GM19043 (cell line): ENCODE measurements around the gene DPP6.

Experiments used
- ATAC-seq: cut with Tn5 transposase; IDR thresholded peaks from one replicate; pipeline ENCODE4 v1.9.1; 2021; ENCODE audit warnings: low read depth; ENCODE audit not compliant: unreplicated experiment

DPP6 gene

DNA sequence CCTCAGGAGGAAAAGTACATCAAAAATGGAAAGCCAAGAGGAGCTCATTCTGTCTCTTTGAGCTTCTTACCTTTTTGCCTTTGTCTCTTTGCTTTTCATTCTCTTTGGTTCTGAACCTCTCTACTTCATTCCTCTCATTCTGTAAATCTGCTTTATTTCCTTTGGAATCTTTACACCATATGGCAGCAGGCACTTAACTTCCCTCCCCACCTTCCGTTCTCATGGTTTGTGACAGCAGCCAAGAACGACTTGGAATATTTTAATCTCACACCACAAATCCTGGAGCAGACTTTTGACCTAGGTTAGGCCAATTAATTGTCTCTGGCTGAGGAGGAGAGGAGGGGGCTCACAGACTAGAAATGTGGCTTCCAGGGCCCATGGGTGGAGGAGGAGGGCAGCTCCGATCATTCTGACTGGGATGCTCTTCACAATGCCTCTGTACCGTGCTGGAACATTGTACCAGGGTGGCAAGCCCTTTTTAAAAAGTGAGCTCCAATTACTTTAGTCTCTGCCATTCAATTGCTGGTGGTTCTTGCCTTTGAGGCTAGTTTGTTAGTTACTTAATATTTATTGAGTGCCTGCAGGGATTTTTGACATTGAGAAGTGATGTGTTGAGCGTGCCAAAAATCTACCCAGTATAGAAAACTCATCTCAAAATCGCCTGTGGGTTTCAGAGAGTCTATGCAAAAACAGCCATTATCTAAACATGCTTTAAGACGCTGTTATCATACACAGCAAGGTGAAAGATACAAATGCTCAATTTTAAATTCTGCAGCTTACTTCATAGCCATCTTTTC, 386.6 kb downstream of the DPP6 start:
- no peak for ATAC-seq

DNA sequence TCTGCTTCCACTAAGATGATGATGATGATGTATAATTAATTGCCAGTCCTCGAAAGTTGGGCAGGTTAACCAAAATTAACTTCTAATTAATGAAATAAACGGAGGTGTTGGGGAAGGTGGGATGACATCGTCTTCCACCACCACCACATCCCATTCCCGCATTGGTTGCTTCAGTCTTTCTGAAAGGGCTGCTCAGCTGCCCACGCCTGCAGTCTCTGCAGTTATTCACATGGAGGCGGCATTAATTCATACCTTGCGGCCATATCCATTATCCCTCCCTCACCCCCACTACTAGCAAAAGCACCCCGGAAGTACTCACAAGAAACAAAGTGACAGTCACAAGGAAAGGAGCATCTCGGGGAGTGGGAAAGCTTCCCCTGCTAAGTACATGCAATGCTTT, 387.9 kb downstream of the DPP6 start:
- no peak for ATAC-seq

DNA sequence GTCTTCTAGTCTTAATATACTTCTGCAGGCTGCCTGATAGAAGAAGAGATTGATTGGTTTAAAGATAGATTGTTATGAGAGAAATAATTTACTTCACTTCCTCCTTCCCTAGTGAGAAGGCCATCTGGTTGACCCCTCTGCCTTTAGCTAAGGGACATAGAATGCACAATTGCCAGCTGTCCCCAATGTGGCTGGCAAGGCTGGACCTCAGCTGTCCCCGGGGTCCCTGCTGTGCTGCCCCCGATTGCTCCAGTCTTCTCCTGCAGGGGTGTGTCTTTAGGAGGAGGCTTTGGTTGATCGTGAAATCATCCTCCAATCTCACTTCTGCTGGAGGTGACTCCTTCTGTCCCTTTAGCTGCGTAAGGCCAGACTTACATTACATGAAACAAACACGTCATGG, 388.5 kb downstream of the DPP6 start:
- ATAC-seq: no peak

DNA sequence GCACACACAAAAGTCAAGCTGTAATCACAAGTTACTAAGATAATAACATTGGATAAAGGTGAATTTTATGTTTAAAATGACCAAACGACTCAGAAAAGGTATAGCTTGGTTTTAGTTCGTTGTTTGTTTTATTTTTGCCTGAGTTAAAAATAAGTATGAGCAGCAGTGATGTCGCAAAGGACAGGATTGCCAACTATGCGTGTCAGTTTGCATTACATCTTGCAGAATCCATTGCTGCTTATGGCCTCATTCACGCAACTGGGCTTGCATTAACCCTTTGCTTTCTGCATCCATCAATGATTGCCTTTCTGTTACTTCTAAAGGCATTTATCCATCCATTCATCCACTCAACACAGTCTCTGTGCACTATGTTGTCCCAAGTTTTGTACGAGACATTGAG, 389.6 kb downstream of the DPP6 start:
- ATAC-seq: no peak

DNA sequence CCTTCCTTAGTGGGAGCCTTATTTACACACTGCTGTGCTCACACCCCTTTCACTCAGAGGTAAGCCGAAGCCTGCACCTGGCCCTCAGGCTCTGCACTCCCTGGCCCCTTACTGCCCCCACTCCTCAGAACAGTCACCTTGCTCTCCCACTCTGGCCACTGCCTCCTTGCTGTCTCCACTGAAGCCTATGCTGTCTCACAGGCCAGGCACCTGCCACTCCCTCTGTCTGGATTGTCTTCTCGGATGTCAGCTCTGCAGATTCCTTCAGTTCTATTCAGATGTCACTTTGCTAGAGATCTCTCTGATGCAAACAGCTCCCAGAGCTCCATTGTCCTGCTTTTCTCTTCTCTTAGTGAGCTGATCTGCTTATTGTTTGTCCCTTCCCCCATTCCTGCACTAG, 390.7 kb downstream of the DPP6 start:
- no peak for ATAC-seq

DNA sequence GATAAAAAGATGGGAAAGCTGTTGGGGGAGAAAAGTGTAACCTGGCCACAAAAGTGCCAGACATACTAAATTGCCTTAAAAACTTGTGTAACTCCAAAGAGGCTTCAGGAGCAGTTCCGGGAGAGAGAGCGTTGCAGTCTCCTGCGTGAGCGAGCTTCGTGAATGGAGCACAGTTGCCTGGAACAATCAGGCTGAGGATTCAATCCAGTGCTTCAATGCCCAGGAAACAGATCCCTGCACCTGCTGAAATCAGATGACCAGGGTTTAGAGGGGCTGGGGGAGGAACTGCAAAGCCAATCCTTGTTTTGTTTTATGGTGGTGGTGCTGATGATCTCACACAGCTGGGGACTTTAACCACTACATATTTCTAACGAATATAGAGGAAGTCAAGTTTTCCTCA, 398.3 kb downstream of the DPP6 start:
- ATAC-seq: no peak

DNA sequence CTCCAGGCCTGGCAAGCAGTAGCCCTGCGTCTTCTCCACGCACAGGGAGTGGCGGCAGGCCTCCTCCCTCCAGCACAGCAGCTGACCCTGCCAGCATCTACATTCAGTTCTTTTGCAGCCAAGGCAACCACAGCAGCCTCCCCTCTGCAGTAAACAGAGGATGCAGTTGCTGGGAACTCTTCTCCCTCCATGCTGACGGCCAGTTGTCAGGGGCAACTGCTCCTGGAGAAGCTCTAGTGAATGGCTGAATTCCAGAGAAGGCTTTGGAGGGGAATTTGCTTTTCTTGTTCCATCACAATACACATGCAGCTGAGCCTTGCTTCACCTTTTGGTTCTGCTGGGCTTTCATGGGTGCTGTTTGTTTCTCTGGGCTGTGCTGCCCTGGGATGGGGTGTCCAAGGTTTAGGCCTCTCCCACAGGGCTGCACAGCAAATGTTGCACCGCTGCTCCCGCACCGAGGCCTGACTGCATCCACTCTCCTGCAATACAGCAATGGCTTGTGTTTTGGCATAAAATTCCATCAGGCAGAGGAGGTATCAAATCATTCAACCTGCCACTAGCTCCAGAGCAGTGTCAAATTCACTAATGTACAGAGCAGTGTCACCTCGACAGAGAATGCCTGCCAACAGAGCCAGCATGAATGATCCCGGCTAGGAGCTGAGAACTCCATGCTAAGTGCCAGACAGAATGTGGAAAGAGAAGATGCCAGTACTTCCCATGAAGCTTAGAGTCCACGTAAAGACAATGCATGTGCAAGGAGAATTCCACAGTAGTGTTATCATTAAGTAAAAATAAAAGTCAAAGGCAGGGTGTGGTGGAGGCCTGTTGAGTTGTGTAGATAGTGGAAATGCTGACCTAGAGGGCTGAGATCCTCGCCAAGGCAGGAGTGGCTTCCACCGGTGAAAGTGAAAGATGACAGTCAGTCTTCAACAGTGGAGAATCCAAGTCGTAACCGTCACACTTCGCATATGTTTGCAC, 399.6 kb downstream of the DPP6 start:
- no peak for ATAC-seq

DNA sequence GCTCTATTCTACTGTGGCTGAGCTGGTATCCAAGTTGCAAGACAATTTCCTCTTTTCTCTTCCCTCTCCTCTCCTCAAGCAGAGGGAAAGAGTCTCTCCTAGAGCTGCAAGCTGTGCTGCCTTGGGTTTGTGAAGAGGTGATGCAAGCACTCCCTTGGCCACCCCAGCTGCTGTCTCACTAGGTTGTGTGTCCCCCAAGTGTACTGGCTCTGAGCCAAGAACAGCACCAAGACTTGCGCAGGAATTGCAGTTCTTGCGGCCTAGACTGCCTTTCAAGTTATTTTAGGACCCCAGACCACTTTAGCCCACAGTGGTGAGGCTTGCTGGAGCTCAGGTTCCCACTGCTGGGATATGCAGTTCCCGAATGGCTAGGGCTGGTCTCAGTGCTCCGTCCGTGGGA, 411.6 kb downstream of the DPP6 start:
- ATAC-seq: no peak

DNA sequence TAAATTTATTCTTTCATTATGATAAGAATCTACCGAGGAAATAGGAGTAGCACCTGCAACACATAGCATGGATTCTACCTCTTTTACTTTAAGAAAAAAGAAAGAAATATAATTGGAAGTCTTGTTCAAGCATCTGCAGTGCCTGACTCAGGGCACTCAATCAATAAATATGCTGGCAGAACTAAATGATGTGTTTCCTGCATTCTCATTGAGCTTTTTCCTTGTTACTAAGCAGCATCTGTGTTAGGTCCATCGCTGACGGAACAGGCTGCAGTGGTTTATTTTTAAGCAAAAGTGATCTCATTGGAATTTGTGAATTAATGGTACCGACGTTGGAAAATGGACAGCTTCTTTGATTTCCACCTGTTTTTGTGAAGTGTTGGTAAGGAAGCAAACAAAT, 417.5 kb downstream of the DPP6 start:
- ATAC-seq: no peak

DNA sequence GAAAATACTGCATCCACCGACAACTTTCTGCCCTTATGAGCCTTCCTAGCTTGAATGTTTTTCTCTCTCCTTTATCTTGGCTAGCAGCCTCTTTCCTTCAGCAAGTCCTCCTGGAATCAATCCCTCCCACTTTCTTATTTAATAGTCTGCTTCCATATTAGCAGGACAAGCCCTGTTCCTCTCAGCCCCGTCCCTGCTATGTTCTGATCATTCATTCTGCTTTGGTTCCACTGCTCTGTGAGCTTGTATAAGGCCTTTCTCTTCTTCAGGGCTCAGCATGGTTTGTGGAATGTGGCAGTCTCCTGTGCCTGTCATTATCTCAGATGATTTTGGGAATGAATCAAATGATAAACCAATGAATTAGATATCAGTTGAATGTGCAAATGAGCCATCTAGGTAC, 420.1 kb downstream of the DPP6 start:
- ATAC-seq: no peak

DNA sequence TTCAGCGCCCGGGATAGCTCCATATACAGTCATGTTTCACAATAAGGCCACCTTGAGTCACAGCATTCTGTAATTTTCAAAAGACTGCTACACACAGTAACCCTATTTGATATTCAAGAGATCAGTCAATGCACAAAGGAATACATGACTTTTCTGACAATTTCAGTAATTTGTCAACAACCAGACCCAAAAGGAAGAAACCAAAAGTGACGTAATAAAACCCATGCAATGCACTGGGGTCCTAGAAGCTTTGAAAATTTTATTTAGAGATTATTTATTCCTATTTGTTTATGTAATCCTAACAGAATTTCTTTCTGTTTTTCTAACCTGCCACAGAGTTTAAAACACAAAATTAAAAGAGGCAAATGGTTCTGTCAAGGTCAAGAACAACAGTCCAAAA, 421.2 kb downstream of the DPP6 start:
- no peak for ATAC-seq

DNA sequence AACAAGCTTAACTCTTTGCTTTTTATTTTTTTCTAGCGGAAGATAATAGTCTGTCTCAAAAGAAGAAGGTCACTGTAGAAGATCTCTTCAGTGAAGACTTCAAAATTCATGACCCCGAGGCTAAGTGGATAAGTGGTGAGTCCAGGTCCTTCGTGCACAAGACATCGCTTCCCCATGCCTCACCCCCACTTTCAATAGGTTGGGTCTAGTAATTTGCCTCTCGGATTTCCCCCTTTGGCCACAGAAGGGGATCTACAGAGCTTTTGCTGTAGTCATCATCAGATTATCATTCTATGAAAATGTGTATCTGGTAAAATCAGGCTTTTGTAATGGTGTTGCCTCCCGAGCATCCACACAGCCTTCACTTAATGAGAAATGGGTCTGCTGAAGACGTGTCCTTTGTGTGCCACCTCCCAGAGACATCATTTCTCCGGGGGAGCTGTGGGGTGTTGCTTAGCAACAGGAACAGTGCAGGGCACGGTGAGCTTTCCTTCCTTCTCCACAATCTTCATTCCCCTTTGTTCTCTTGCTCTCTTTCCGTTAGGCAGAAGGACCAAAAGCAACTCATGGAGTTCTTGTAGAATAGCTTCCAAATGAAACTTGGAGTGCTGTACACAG, 422.8 kb downstream of the DPP6 start:
- ATAC-seq: no peak

DNA sequence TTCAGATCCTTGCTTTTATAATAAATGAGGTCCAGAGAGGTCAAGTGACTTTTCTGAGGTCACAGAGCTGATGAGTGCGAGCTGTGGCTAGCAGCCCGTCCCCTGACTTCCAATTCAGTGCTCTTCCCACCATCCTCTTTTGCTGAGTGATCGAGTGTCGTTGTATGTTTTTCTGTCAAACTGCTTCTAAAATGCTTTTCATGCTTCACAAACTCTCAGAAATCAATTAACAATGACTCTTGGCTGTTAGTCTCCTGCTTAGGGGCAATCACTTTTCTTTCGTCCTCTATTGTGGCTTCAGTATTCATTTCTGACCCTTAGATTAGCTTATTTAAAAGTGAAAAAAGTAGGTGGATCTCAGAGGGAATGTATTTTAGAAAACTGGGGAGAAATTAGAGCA, 423.7 kb downstream of the DPP6 start:
- no peak for ATAC-seq

DNA sequence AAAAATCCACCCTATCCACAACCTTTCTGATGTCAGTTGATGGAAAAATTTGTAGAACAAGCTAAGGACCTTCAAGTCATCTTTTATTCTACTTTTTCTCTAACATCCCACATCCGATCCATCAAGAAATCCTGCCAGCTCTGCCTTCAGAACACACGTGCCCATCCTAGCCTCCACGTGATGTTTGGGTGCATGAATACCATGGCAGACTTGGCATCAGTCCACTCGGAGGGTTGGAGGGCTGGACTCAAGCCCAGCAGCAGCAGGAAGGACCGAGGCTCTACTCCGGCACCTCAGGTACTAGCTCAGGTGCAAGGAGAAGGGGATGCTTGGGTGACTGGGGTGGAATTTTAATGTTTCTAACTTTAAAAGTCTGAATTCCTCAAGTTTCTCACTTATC, 428.6 kb downstream of the DPP6 start:
- no peak for ATAC-seq

DNA sequence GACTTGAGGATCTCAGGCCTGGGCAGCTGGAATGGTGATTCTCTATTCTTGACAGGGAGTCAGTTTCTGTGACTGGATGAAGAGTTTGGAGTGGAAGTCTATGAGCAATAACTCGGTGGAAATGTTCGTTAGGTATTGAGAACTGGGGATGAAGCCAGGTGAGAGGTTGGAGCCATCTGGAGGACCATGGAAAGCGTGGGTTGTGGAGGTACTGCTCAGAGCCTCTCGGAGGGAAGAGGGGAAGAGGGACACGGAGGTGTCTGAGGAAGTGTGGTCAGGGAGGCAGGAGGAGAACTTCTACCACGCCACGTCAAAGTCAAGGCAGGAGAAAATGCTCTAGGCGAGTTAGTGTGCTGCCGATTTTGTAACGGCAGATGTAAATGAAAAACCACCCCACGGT, 430.7 kb downstream of the DPP6 start:
- ATAC-seq: no peak

DNA sequence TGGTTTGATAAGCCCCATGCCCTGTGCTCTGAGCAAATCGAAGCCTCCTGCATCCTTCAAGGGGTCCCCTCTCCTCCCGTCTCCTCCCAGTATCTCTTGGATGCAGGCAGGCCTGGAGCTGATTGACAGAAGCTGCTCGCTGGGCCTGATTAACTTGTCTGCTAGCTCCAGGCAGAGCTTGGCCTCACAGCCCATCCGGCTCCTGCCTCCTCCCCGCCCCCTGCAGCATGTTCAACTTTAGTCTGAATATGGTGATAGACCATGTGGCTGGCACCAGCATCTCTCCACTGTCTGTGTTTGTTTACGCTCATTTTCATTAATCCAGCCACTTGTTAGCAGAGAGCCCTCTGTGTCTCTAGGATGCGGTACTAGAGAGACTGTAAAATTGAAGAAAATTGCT, 432.2 kb downstream of the DPP6 start:
- ATAC-seq: no peak

DNA sequence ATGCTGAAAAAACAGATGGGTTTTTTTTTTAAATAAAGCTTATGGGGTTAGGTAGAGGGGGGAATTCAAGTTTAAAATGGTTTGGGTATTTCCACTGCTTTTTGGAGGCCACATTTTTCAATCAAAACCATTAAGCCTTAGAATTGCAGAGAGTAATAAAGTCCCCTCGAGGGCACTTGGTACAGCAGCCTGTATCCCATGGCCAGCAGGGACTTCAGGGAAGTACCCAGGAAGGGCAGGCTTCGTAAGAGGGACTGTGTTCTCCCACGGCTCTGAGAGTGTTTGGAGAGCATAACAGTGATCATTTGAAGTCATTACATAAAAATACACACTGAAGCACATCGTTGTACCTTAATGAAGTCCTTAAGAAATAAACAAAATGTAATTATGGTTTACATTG, 432.7 kb downstream of the DPP6 start:
- ATAC-seq: no peak

DNA sequence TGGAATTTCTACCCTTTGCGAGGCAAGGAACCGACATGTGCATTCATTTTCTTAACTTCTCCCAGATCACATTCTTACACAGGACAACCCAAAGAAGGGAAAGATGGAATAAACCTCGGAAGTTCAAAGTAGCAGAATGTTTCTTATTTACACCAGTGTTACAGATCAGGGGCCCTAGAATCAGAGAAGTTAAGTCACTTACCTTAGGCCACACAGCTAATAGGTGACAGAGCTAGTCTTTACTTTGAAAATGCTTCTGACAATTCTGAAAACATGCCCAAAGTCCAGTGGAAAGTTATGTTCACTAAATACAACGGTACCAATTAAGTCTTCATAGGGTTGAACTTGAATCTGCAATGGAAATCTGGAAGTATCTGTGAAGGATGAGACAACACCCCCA, 437.7 kb downstream of the DPP6 start:
- no peak for ATAC-seq

DNA sequence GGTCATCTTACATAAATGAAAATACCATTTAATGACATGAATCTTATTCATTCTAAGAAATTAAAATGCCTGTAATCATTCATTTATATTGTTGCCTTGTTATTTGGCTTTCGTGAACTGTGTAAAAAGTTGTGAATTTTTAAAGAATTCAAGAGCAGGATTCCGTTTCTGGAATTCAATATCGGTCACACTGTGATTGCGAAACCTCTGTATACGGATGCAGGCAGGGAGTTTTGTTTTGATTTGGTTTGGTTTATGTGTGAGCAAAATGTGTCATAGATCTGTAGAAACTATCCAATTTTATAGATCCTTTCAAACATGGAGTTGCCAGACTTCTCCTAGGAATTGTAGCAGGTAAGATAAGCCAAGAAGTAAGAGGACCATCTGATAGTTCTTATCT, 441.4 kb downstream of the DPP6 start:
- no peak for ATAC-seq

DNA sequence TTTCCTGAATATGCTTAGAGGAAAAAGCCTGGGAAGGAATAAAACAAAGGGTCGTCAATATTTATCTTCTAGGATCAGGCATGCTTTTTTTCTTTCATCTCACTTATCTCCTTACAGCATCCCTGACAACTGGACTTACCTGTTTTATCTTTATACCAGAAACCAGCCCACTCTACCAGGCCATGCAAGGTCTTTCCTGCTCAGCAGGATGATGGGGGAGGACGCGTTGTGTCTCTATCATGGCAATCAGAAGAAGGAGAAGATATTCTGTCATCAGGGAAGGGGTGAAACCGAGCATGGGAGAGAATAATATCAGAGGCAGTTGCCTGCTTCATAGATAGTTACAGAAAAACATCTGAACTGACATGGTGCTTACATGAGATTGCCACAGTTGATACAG, 445.6 kb downstream of the DPP6 start:
- no peak for ATAC-seq

DNA sequence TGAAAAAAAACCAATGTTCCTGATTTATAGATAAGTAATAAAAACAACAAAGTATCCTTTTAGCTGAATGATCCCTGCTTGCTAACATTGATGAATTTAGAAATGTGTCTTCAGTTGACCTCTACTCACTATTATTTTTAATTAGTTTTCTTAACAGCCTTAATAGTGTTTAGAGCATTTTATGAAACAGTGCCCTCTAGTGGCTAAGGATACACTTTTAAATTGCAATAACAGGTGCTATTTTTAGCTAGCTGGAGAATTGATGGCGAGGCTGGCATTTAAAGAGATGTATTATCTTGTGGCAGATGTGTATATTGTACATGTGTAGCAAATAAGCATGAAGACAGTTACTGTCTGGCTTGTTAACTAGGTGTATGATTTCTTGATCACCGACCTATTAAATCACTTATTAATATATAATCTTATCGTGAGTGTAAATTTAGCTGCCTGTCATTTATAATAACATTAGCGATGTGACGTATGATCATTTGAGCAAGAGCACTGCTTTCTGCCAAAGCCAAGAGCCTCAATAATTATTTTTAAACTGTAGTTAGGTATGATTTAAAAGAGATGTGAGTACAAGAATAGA, 451.9 kb downstream of the DPP6 start:
- ATAC-seq: no peak
